HG03439 (cell line): ENCODE results near the gene RNF25.
"Not testable (repeated sequence)": the region's sequence is repeated elsewhere in the genome, so short reads cannot be mapped to it uniquely, and the experiment has no call there.

Experiments
- ATAC-seq: cut with Tn5 transposase; IDR thresholded peaks from one replicate; pipeline ENCODE4 v1.9.1; 2021; ENCODE audit warnings: mild to moderate bottlenecking, moderate library complexity; ENCODE audit not compliant: unreplicated experiment

The RNF25 gene

GRCh38 chr2:218671654-218672566, at the start of gene RNF25, which contains the start of gene STK36:
TSS of gene RNF25 (minus strand) at chr2:218672002. CDS start at chr2:218671970, 32 bp downstream.
TSS of gene STK36 (plus strand) at chr2:218672086. CDS start at chr2:218672830, 744 bp downstream.
- peak; percentile 94 for ATAC-seq

GRCh38 chr2:218721488-218721887, 49.7 kb upstream of the RNF25 start:
- no peak for ATAC-seq

- no peak for ATAC-seq
These were observed 48.5 kb upstream of the RNF25 start for GRCh38 chr2:218720048-218721041.

GRCh38 chr2:218719457-218719856, 47.7 kb upstream of the RNF25 start:
- ATAC-seq, result no peak

GRCh38 chr2:218718058-218718457, 46.3 kb upstream of the RNF25 start:
- ATAC-seq, result no peak

- no peak for ATAC-seq
These were observed 45.5 kb upstream of the RNF25 start for GRCh38 chr2:218717262-218717661.

GRCh38 chr2:218716070-218716469, 44.3 kb upstream of the RNF25 start:
- no peak for ATAC-seq

- no peak for ATAC-seq
These were observed 42.1 kb upstream of the RNF25 start for GRCh38 chr2:218713922-218714321.

- ATAC-seq, result no peak
These were observed 39.7 kb upstream of the RNF25 start for GRCh38 chr2:218711550-218711929.

- ATAC-seq, result peak; percentile 93
These were observed 39.1 kb upstream of the RNF25 start, which contains the start of gene TTLL4 for GRCh38 chr2:218710687-218711549. TSS of gene TTLL4 (plus strand) at chr2:218710835. CDS start at chr2:218737677, 26,842 bp downstream.

- no peak for ATAC-seq
These were observed 38.5 kb upstream of the RNF25 start for GRCh38 chr2:218710334-218710686.

GRCh38 chr2:218709908-218710307, 38.1 kb upstream of the RNF25 start:
- no peak for ATAC-seq

- ATAC-seq, result no peak
These were observed 36.3 kb upstream of the RNF25 start for GRCh38 chr2:218708086-218708485.

- no peak for ATAC-seq
These were observed 31.5 kb upstream of the RNF25 start for GRCh38 chr2:218703341-218703740.

GRCh38 chr2:218701806-218702205, 30.0 kb upstream of the RNF25 start:
- ATAC-seq, result no peak

GRCh38 chr2:218698885-218699284, 27.1 kb upstream of the RNF25 start:
- ATAC-seq, result no peak

GRCh38 chr2:218694405-218695145, 22.8 kb upstream of the RNF25 start:
- no peak for ATAC-seq

GRCh38 chr2:218691234-218691633, 19.4 kb upstream of the RNF25 start:
- ATAC-seq, result no peak

GRCh38 chr2:218687400-218688060, 15.7 kb upstream of the RNF25 start:
- not testable (repeated sequence) for ATAC-seq
